ENCODE measurements around the gene PLBD2.
"Not testable (repeated sequence)": the region's sequence is repeated elsewhere in the genome, so short reads cannot be mapped to it uniquely, and the experiment has no call there.

The PLBD2 gene

DNA sequence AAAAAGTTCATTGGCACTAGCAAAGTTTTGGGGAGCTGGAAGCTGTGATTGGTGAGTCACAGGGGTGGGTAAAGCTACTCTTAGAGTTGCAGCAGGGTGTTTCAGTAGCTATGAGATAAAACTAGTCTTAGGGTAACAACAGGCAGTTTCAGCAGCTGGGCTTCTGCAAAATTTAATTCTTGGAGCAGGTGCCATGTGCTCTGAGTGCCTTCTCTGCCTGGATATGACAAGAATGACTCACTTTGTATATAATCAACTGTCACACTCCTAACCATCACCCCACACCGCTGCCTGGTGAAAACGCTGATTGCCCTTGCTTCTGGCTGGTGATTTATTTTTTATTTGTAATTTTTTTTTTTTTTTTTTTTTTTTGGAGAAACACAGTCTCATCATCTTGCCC lies 10.5 kb upstream of the PLBD2 start:
- FAIRE-seq, result no peak
- DNase-seq (ENCODE audit: insufficient read length, low spot score), result no peak
- TF ChIP-seq, protein P1, sequence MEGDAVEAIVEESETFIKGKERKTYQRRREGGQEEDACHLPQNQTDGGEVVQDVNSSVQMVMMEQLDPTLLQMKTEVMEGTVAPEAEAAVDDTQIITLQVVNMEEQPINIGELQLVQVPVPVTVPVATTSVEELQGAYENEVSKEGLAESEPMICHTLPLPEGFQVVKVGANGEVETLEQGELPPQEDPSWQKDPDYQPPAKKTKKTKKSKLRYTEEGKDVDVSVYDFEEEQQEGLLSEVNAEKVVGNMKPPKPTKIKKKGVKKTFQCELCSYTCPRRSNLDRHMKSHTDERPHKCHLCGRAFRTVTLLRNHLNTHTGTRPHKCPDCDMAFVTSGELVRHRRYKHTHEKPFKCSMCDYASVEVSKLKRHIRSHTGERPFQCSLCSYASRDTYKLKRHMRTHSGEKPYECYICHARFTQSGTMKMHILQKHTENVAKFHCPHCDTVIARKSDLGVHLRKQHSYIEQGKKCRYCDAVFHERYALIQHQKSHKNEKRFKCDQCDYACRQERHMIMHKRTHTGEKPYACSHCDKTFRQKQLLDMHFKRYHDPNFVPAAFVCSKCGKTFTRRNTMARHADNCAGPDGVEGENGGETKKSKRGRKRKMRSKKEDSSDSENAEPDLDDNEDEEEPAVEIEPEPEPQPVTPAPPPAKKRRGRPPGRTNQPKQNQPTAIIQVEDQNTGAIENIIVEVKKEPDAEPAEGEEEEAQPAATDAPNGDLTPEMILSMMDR (IDR thresholded peaks at IDR 0.05; ENCODE audit: insufficient read depth, missing control alignments), result no peak

DNA sequence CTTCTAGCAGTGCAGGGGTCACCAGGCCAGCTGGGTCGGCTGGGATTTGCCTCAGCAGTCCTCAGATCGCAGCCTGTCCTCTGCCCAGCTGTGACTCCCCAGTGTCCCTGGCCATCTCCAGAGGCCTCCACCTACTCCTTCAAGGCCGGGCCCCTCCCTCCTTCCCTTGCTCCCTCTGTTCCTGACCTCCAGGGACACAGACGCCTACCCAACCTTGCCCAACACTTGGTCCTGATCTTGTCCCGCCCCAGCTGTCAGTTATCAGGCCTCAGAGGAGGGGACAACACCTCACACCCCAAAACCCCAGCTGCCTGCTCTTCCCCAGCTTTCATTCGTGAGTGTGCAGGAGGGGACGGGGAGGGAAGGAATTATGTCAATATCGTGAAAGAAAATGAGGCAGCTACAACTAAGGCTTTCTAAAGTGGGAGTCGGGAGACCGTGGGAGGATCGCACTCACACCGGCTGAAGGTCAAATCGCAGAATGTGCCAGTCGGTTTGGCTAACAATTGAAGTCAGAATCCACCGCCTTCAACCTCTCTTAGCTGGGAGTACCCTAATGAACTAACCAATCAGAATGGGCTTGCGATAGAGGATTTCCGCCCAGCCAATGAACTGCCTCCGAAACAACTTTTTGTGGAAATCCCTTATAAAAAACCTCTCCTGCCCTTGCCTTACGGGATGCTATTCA lies 9.4 kb upstream of the PLBD2 start:
- DNase-seq (ENCODE audit: insufficient read length, low spot score) (no peak), FAIRE-seq (no peak)
- TF ChIP-seq, protein P1 (IDR thresholded peaks at IDR 0.05; ENCODE audit: insufficient read depth, missing control alignments), result no peak

- TF ChIP-seq, protein P1 (IDR thresholded peaks at IDR 0.05; ENCODE audit: insufficient read depth, missing control alignments), result no peak
- no peak for FAIRE-seq
- no peak for DNase-seq (ENCODE audit: insufficient read length, low spot score)
Observed at GRCh38 chr12:113351089-113351488, 7.3 kb upstream of the PLBD2 start.

DNA sequence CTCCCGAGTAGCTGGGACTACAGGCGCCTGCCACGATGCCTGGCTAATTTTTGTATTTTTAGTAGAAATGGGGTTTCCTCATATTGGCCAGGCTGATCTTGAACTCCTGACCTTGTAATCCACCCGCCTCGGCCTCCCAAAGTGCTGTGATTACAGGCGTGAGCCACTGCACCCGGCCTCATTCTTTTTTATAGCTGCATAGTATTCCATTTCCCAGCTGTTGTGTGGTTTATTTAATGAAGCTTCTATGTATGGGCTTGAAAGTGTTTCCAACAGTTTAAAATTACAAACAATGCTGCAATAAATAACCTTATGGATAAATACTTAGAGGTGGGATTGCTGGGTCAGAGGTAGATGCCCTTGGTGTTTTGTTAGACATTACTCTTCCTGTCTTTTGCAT lies 4.2 kb upstream of the PLBD2 start:
- not testable (repeated sequence) for DNase-seq (ENCODE audit: insufficient read length, low spot score); FAIRE-seq

DNA sequence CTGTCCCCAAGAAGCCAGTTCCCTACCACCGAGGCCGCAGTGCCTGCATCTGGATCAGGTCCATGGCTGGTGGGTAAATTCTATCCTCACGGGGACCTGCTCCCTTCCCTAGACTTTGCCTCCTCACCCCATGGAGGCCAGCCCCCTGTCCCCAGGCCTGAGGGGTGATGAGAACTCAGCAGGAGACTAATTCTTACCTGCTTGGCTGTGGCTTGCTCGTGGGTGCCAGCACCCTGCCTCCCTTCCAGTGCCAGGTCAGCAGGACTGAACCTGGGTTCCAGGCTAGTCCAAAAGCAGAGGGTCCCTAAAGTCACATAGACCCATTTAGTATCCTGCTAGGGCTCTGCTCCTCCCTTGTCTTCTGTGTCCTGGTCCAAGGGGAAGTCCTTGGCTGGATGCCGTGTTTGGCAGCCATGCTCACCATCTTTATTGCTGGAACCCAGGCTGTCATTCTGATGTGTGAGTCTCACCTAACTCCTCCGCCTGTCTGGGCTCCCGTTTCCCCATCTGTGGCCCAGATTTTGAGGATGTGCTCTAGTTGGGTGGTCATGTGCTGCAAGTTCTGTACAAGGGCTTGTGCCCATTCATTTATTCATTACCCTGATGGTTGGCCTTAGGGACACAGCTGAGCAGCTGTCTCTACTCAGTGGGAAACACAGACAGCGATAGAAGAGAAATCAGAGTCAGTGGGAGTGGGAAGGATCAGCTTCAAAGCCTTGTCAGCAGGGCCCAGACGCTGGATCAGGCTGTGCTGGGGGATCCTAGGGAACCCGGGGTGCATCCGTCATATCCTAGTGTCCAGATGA lies 949 bp downstream of the PLBD2 start:
- no peak for FAIRE-seq
- TF ChIP-seq, protein P1 (IDR thresholded peaks at IDR 0.05; ENCODE audit: insufficient read depth, missing control alignments), result no peak
- no peak for DNase-seq (ENCODE audit: insufficient read length, low spot score)

- FAIRE-seq (no peak), DNase-seq (ENCODE audit: insufficient read length, low spot score) (no peak)
- TF ChIP-seq, protein P1 (IDR thresholded peaks at IDR 0.05; ENCODE audit: insufficient read depth, missing control alignments), result no peak
Observed at GRCh38 chr12:113359939-113360748, 1.8 kb downstream of the PLBD2 start.

DNA sequence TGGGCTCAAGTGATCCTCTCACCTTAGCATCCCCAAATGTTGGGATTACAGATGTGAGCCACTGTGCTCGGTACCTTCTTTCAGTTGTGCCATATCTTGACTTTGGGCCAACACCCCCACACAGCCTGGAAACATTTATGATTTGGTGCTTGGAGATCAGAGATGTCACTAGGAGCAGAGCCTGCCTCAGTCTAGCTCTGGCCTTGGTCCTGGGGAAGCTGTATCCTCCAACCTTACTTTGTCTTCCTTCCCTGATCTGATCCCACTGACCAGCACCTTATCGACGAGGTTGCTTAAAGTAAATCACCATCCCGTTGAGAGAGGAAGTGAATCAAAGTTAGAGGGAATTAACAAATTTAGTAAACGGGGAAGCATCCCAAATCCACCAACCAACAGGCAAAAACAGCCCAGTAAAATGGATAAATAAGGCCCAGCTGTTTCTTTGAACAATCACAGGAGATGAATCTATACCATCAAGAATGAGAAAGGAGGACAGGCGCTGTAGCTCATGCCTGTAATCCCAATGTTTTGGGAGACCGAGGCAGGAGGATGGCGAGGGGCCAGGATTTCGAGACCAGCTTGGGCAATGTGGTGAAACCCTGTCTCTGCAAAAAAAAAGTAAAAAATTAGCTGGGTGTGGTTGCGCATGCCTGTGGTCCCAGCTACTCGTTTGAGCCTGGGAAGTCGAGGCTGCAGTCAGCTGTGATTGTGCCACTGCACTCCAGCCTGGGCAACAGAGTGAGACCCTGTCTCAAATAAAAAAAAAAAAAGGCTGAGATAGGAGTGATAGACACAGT lies 3.4 kb downstream of the PLBD2 start:
- DNase-seq (ENCODE audit: insufficient read length, low spot score) (no peak), FAIRE-seq (no peak)
- TF ChIP-seq, protein P1 (IDR thresholded peaks at IDR 0.05; ENCODE audit: insufficient read depth, missing control alignments), result no peak
